HepG2 (cell line): ENCODE data around the gene RAB3GAP1. TPM values are rescaled to one million over a fixed set of nuclear protein-coding genes. Genes with fewer than 3 reads are reported as not detected.

ENCODE experiments used
- ATF1 ChIP-seq: IDR thresholded peaks from 2 replicates; pipeline ENCODE4 v1.6.1; 2016; ENCODE audit warnings: mild to moderate bottlenecking, control low read depth
- BCL6 ChIP-seq: IDR thresholded peaks from 2 replicates; pipeline ENCODE4 v1.6.1; 2016; ENCODE audit warnings: missing genetic modification reagents, missing compliant biosample characterization
- JUNB ChIP-seq: sonication (generic); formaldehyde crosslinking; IDR thresholded peaks from 2 replicates; pipeline ENCODE4 v1.8.0; 2022; ENCODE audit warnings: missing genetic modification reagents, mild to moderate bottlenecking, borderline replicate concordance
- KLF12 ChIP-seq: sonication (generic); formaldehyde crosslinking; IDR thresholded peaks from 2 replicates; pipeline ENCODE4 v1.4.0; 2020; ENCODE audit warnings: missing genetic modification reagents, borderline replicate concordance
- KMT2B ChIP-seq: IDR thresholded peaks from 2 replicates; pipeline ENCODE4 v1.6.1; 2016; ENCODE audit warnings: missing genetic modification reagents, missing compliant biosample characterization
- SPEN ChIP-seq: sonication (generic); formaldehyde crosslinking; IDR thresholded peaks from 2 replicates; pipeline ENCODE4 v1.5.1; 2020; ENCODE audit warnings: low read depth, mild to moderate bottlenecking, missing genetic modification reagents
- SRSF1 ChIP-seq: fragments of 200-400 bp; formaldehyde crosslinking; optimal IDR thresholded peaks from 2 replicates; pipeline ENCODE3; 2017; ENCODE audit warnings: mild to moderate bottlenecking, low read depth, low read length, moderate library complexity
- ZKSCAN1 ChIP-seq: fragments of 150-350 bp; IDR thresholded peaks from 2 replicates; pipeline ENCODE4 v1.6.1; 2014; ENCODE audit warnings: low read length
- ZMYM2 ChIP-seq: sonication (generic); formaldehyde crosslinking; IDR thresholded peaks from 2 replicates; pipeline ENCODE4 v1.8.0; 2022; ENCODE audit warnings: mild to moderate bottlenecking, missing genetic modification reagents
- ZNF337 ChIP-seq: sonication (generic); formaldehyde crosslinking; IDR thresholded peaks from 2 replicates; pipeline ENCODE4 v1.5.1; 2020; ENCODE audit warnings: missing genetic modification reagents, low read depth, mild to moderate bottlenecking, borderline replicate concordance
- ZNF382 ChIP-seq: sonication (generic); formaldehyde crosslinking; IDR thresholded peaks from 2 replicates; pipeline ENCODE4 v1.5.0; 2020; ENCODE audit warnings: missing genetic modification reagents, mild to moderate bottlenecking, borderline replicate concordance
- ZNF543 ChIP-seq: sonication (generic); formaldehyde crosslinking; IDR thresholded peaks from 2 replicates; pipeline ENCODE4 v1.4.0; 2020; ENCODE audit warnings: mild to moderate bottlenecking, missing genetic modification reagents
- ZNF562 ChIP-seq: sonication (generic); formaldehyde crosslinking; IDR thresholded peaks from 2 replicates; pipeline ENCODE4 v1.8.0; 2022; ENCODE audit warnings: missing genetic modification reagents, borderline replicate concordance
- ZNF629 ChIP-seq: sonication (generic); formaldehyde crosslinking; conservative IDR thresholded peaks from 2 replicates; pipeline ENCODE4 v1.5.0; 2020; ENCODE audit warnings: missing genetic modification reagents
- ZNF672 ChIP-seq: sonication (generic); formaldehyde crosslinking; IDR thresholded peaks from 2 replicates; pipeline ENCODE4 v1.8.1; 2022; ENCODE audit warnings: missing genetic modification reagents
- ZNF775 ChIP-seq: sonication (generic); formaldehyde crosslinking; IDR thresholded peaks from 2 replicates; pipeline ENCODE4 v1.4.0; 2020; ENCODE audit warnings: missing genetic modification reagents, mild to moderate bottlenecking, moderate library complexity, borderline replicate concordance
- ZNF792 ChIP-seq: IDR thresholded peaks from 2 replicates; pipeline ENCODE4 v1.6.1; 2016
- ZNF841 ChIP-seq: sonication (generic); formaldehyde crosslinking; IDR thresholded peaks from 2 replicates; pipeline ENCODE4 v1.8.1; 2023; ENCODE audit warnings: missing genetic modification reagents, borderline replicate concordance
- polyA plus RNA-seq, 8 experiments: library from polyadenylated mRNA; depleted of rRNA in 3 of 8; stranded (reverse) in 7 of 8; unstranded in 1 of 8; fragments of >200 nt; fragmentation: Illumina TruSeq in 4 of 8; extraction: Trizol in 4 of 8; gene quantifications; 2 replicates each; pipeline versions ENCODE4 v1.2.1 to v1.2.3, GENCODE V29; 2011 to 2016; ENCODE audit warnings: low read depth in 4 of 8, missing spikeins in 1 of 8, mixed read lengths in 1 of 8; ENCODE audit not compliant: insufficient read depth in 1 of 8
- total RNA-seq, 5 experiments: library from RNA; depleted of rRNA; stranded (reverse); fragments of >200 nt; fragmentation: Illumina TruSeq; extraction: Trizol; gene quantifications; 2 replicates each; pipeline ENCODE4 v1.2.3, GENCODE V29; 2016; ENCODE audit warnings: low read depth in 1 of 5
- TF ChIP-seq, protein P1 (sequence below): sonication (generic); formaldehyde crosslinking; IDR thresholded peaks from 2 replicates; pipeline ENCODE4 v1.5.1; 2020; ENCODE audit warnings: mild to moderate bottlenecking, missing genetic modification reagents, borderline replicate concordance
- TF ChIP-seq, protein P2 (sequence below): sonication (generic); formaldehyde crosslinking; IDR thresholded peaks from 2 replicates; pipeline ENCODE4 v1.5.0; 2020; ENCODE audit warnings: mild to moderate bottlenecking, missing genetic modification reagents
- TF ChIP-seq, protein P3 (sequence below): sonication (generic); formaldehyde crosslinking; IDR thresholded peaks from 2 replicates; pipeline ENCODE4 v1.9.0; 2021; ENCODE audit warnings: mild to moderate bottlenecking, missing genetic modification reagents

The RAB3GAP1 gene
- total and polyA plus RNA-seq, 2 of the 13 experiments (the other 11 are each of a cell fraction or from before 2014, with no cell fraction given), result 15.2 to 48.8 TPM

DNA sequence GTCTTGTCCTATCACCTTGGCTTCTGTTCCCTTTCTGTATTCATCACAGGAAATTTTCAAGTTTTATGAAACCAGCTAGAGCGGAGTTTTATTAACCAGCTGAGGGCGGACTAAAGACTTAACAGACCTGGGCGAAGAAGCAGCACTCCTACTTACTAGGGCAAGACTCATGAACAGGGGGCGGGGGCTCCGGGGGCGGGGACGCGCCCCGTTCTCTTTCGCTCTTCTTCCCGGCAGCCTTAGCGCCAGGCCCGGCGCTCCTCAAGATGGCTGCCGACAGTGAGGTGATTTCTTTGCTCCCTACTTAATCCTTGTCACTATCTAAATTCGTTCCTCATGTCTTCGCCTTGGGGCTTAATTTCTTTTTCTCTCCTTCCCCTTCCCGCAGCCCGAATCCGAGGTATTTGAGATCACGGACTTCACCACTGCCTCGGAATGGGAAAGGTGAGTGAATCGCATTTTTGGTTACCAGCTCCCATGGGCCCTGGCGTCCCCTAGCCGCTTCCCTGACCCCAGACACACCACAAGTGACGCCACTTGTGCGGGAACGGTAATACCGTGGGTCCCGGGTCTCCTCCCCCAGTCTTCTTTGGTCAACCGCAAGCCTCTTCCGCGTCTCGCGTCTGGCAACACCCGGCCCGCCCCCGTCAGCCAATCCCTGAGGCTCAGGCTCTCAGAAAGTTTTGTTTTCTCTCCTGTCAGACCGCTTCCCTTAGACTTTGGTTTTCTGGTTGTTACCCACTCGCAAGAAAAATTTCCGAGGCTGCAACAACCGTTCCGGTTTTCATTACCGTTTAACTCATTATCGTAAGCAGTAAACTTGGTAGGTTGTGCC, at the start of gene RAB3GAP1 (continued):
- TF ChIP-seq, protein P1, sequence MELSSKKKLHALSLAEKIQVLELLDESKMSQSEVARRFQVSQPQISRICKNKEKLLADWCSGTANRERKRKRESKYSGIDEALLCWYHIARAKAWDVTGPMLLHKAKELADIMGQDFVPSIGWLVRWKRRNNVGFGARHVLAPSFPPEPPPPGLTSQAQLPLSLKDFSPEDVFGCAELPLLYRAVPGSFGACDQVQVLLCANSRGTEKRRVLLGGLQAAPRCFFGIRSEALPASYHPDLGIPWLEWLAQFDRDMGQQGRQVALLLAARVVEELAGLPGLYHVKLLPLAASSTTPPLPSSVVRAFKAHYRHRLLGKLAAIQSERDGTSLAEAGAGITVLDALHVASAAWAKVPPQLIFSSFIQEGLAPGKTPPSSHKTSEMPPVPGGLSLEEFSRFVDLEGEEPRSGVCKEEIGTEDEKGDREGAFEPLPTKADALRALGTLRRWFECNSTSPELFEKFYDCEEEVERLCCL, result no peak
- TF ChIP-seq ZNF337 (CRISPR knock-in tag) (no peak), KLF12 (CRISPR knock-in tag) (peak; percentile 76; the same call in 1 of the 2 replicates), KMT2B (CRISPR knock-in tag) (peak; percentile 86), ZNF629 (no peak), SRSF1 (no peak), ZNF543 (CRISPR knock-in tag) (no peak), SPEN (CRISPR knock-in tag) (no peak; the same call in 1 of the 2 replicates), BCL6 (CRISPR knock-in tag) (no peak; the same call in 1 of the 2 replicates), ZNF841 (CRISPR knock-in tag) (no peak), JUNB (CRISPR knock-in tag) (no peak), ZNF792 (CRISPR knock-in tag) (no peak; the same call in 1 of the 2 replicates), ZNF672 (CRISPR knock-in tag) (no peak), ZNF775 (CRISPR knock-in tag) (no peak), ZKSCAN1 (no peak), ATF1 (no peak), ZMYM2 (CRISPR knock-in tag) (0 out of 2 replicates have a peak, but pooled peaks have one; percentile 40), ZNF382 (CRISPR knock-in tag) (no peak), ZNF562 (CRISPR knock-in tag) (no peak)
- TF ChIP-seq, protein P2, sequence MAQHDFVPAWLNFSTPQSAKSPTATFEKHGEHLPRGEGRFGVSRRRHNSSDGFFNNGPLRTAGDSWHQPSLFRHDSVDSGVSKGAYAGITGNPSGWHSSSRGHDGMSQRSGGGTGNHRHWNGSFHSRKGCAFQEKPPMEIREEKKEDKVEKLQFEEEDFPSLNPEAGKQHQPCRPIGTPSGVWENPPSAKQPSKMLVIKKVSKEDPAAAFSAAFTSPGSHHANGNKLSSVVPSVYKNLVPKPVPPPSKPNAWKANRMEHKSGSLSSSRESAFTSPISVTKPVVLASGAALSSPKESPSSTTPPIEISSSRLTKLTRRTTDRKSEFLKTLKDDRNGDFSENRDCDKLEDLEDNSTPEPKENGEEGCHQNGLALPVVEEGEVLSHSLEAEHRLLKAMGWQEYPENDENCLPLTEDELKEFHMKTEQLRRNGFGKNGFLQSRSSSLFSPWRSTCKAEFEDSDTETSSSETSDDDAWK (CRISPR knock-in tag), result no peak
- TF ChIP-seq, protein P3, sequence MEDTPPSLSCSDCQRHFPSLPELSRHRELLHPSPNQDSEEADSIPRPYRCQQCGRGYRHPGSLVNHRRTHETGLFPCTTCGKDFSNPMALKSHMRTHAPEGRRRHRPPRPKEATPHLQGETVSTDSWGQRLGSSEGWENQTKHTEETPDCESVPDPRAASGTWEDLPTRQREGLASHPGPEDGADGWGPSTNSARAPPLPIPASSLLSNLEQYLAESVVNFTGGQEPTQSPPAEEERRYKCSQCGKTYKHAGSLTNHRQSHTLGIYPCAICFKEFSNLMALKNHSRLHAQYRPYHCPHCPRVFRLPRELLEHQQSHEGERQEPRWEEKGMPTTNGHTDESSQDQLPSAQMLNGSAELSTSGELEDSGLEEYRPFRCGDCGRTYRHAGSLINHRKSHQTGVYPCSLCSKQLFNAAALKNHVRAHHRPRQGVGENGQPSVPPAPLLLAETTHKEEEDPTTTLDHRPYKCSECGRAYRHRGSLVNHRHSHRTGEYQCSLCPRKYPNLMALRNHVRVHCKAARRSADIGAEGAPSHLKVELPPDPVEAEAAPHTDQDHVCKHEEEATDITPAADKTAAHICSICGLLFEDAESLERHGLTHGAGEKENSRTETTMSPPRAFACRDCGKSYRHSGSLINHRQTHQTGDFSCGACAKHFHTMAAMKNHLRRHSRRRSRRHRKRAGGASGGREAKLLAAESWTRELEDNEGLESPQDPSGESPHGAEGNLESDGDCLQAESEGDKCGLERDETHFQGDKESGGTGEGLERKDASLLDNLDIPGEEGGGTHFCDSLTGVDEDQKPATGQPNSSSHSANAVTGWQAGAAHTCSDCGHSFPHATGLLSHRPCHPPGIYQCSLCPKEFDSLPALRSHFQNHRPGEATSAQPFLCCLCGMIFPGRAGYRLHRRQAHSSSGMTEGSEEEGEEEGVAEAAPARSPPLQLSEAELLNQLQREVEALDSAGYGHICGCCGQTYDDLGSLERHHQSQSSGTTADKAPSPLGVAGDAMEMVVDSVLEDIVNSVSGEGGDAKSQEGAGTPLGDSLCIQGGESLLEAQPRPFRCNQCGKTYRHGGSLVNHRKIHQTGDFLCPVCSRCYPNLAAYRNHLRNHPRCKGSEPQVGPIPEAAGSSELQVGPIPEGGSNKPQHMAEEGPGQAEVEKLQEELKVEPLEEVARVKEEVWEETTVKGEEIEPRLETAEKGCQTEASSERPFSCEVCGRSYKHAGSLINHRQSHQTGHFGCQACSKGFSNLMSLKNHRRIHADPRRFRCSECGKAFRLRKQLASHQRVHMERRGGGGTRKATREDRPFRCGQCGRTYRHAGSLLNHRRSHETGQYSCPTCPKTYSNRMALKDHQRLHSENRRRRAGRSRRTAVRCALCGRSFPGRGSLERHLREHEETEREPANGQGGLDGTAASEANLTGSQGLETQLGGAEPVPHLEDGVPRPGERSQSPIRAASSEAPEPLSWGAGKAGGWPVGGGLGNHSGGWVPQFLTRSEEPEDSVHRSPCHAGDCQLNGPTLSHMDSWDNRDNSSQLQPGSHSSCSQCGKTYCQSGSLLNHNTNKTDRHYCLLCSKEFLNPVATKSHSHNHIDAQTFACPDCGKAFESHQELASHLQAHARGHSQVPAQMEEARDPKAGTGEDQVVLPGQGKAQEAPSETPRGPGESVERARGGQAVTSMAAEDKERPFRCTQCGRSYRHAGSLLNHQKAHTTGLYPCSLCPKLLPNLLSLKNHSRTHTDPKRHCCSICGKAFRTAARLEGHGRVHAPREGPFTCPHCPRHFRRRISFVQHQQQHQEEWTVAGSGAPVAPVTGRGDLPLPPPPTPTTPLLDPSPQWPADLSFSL, result 0 out of 2 replicates have a peak, but pooled peaks have one; percentile 18
